Measurements from ENCODE around the gene TMEM232.

The TMEM232 gene

DNA sequence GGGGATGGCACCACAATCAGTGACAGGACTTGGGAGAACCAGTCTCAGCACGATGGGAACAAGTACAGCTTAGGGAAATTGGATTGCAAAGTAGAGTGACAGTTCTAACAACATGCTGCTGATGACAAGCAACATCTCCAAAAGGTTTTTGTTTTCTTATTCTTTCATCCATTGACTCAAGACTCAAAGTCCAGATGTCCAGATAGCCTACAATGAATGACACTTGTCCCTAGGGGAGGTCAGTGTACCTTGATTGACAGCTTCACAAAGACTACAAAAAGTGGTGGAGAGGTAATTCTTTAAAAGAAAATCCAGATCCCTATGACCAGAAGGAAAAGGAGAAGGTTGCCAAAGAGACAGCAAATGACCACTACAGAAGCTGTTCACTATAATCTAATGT lies 323.9 kb downstream of the TMEM232 start:
- Histone ChIP-seq H3K36me3 (ENCODE audit: control insufficient read depth in 1 of 2, insufficient read depth in 2 of 2, low read depth in 1 of 2, low read length in 2 of 2) (no peaks in the 10 kb centered on the region), H4K8ac (ENCODE audit: low read length) (no peak overlapping the region), H2BK120ac (ENCODE audit: low read depth, low read length) (no peak overlapping the region), H2BK15ac (ENCODE audit: low read depth, poor library complexity, severe bottlenecking) (no peak overlapping the region), H3K27ac (ENCODE audit: low read length, poor library complexity, severe bottlenecking) (no peak overlapping the region), H3K79me1 (replicated peaks; ENCODE audit: low read length, poor library complexity, severe bottlenecking) (no peaks in the 10 kb centered on the region), H3K4me1 (ENCODE audit: control insufficient read depth, insufficient read depth, low read depth, low read length) (no peaks in the 10 kb centered on the region), H3K4me3 (ENCODE audit: insufficient read depth in 1 of 2, low read depth in 1 of 2, low read length in 2 of 2) (no peak overlapping the region), H2AFZ (ENCODE audit: low read depth, low read length) (no peak overlapping the region), H3K9me3 (ENCODE audit: control insufficient read depth, low read length) (no peaks in the 10 kb centered on the region), H3K9ac (ENCODE audit: low read length) (no peak overlapping the region), H3K4ac (ENCODE audit: low read depth in 1 of 2, low read length in 2 of 2) (peak overlapping the region in 1 of 2 experiments; percentile 37), H2BK12ac (ENCODE audit: low read length in 2 of 2) (no peak overlapping the region), H2AK5ac (ENCODE audit: low read length, severe bottlenecking) (no peak overlapping the region), H4K91ac (ENCODE audit: low read length) (no peak overlapping the region), H3K18ac (ENCODE audit: low read depth in 1 of 2, low read length in 2 of 2) (no peak overlapping the region), H3K14ac (ENCODE audit: low read length in 2 of 2) (no peak overlapping the region), H3K27me3 (ENCODE audit: control insufficient read depth in 1 of 2, insufficient read depth in 1 of 2, low read length in 2 of 2) (no peaks in the 10 kb centered on the region), H2BK5ac (ENCODE audit: low read depth, low read length, poor library complexity, severe bottlenecking) (no peak overlapping the region), H3K23ac (ENCODE audit: low read length in 2 of 2) (no peak overlapping the region), H3K4me2 (ENCODE audit: low read length, poor library complexity, severe bottlenecking) (no peak overlapping the region)
- 62% methylated on average over 1 of the region's 1 CpG for WGBS
- DNase-seq = no peak

- H4K8ac ChIP-seq (ENCODE audit: low read length) = no peak overlapping the region
- no peak overlapping the region for H3K18ac ChIP-seq (ENCODE audit: low read depth in 1 of 2, low read length in 2 of 2)
- no peaks in the 10 kb centered on the region for H3K79me1 ChIP-seq (replicated peaks; ENCODE audit: low read length, poor library complexity, severe bottlenecking)
- 51% methylated on average over 3 of the region's 4 CpGs for WGBS
- H3K4me2 ChIP-seq (ENCODE audit: low read length, poor library complexity, severe bottlenecking) = no peak overlapping the region
- no peak overlapping the region for H3K14ac ChIP-seq (ENCODE audit: low read length in 2 of 2)
- no peak overlapping the region for H2AK5ac ChIP-seq (ENCODE audit: low read length, severe bottlenecking)
- no peak overlapping the region for H3K4ac ChIP-seq (ENCODE audit: low read depth in 1 of 2, low read length in 2 of 2)
- no peak overlapping the region for H3K27ac ChIP-seq (ENCODE audit: low read length, poor library complexity, severe bottlenecking)
- peak; percentile 67 for DNase-seq
- no peak overlapping the region for H4K91ac ChIP-seq (ENCODE audit: low read length)
- H3K23ac ChIP-seq (ENCODE audit: low read length in 2 of 2) = no peak overlapping the region
- no peak overlapping the region for H3K9ac ChIP-seq (ENCODE audit: low read length)
- H2BK15ac ChIP-seq (ENCODE audit: low read depth, poor library complexity, severe bottlenecking) = no peak overlapping the region
- H2BK120ac ChIP-seq (ENCODE audit: low read depth, low read length) = no peak overlapping the region
- H3K27me3 ChIP-seq (ENCODE audit: control insufficient read depth in 1 of 2, insufficient read depth in 1 of 2, low read length in 2 of 2) = no peaks in the 10 kb centered on the region
- no peaks in the 10 kb centered on the region for H3K4me1 ChIP-seq (ENCODE audit: control insufficient read depth, insufficient read depth, low read depth, low read length)
- no peak overlapping the region for H2BK12ac ChIP-seq (ENCODE audit: low read length in 2 of 2)
- H2AFZ ChIP-seq (ENCODE audit: low read depth, low read length) = no peak overlapping the region
- H3K4me3 ChIP-seq (ENCODE audit: insufficient read depth in 1 of 2, low read depth in 1 of 2, low read length in 2 of 2) = no peak overlapping the region
- H3K36me3 ChIP-seq (ENCODE audit: control insufficient read depth in 1 of 2, insufficient read depth in 2 of 2, low read depth in 1 of 2, low read length in 2 of 2) = no peaks in the 10 kb centered on the region
- H2BK5ac ChIP-seq (ENCODE audit: low read depth, low read length, poor library complexity, severe bottlenecking) = no peak overlapping the region
- no peaks in the 10 kb centered on the region for H3K9me3 ChIP-seq (ENCODE audit: control insufficient read depth, low read length)
Measured at GRCh38 chr5:110401881-110402280, 324.6 kb downstream of the TMEM232 start.

- no peak overlapping the region for H3K4ac ChIP-seq (ENCODE audit: low read depth in 1 of 2, low read length in 2 of 2)
- no peak overlapping the region for H3K4me2 ChIP-seq (ENCODE audit: low read length, poor library complexity, severe bottlenecking)
- H3K14ac ChIP-seq (ENCODE audit: low read length in 2 of 2) = no peak overlapping the region
- no peak overlapping the region for H4K8ac ChIP-seq (ENCODE audit: low read length)
- no peak overlapping the region for H3K27ac ChIP-seq (ENCODE audit: low read length, poor library complexity, severe bottlenecking)
- H3K36me3 ChIP-seq (ENCODE audit: control insufficient read depth in 1 of 2, insufficient read depth in 2 of 2, low read depth in 1 of 2, low read length in 2 of 2) = no peaks in the 10 kb centered on the region
- DNase-seq = no peak
- H3K4me3 ChIP-seq (ENCODE audit: insufficient read depth in 1 of 2, low read depth in 1 of 2, low read length in 2 of 2) = no peak overlapping the region
- no peak overlapping the region for H2BK15ac ChIP-seq (ENCODE audit: low read depth, poor library complexity, severe bottlenecking)
- no peak overlapping the region for H3K9ac ChIP-seq (ENCODE audit: low read length)
- H3K27me3 ChIP-seq (ENCODE audit: control insufficient read depth in 1 of 2, insufficient read depth in 1 of 2, low read length in 2 of 2) = no peaks in the 10 kb centered on the region
- no peak overlapping the region for H2BK120ac ChIP-seq (ENCODE audit: low read depth, low read length)
- no peak overlapping the region for H4K91ac ChIP-seq (ENCODE audit: low read length)
- H3K9me3 ChIP-seq (ENCODE audit: control insufficient read depth, low read length) = no peaks in the 10 kb centered on the region
- no peak overlapping the region for H2AK5ac ChIP-seq (ENCODE audit: low read length, severe bottlenecking)
- no peak overlapping the region for H2BK12ac ChIP-seq (ENCODE audit: low read length in 2 of 2)
- no peak overlapping the region for H2AFZ ChIP-seq (ENCODE audit: low read depth, low read length)
- H2BK5ac ChIP-seq (ENCODE audit: low read depth, low read length, poor library complexity, severe bottlenecking) = no peak overlapping the region
- WGBS = no CpG with 5 or more reads among the region's 2 CpGs
- no peaks in the 10 kb centered on the region for H3K79me1 ChIP-seq (replicated peaks; ENCODE audit: low read length, poor library complexity, severe bottlenecking)
- no peak overlapping the region for H3K23ac ChIP-seq (ENCODE audit: low read length in 2 of 2)
- no peaks in the 10 kb centered on the region for H3K4me1 ChIP-seq (ENCODE audit: control insufficient read depth, insufficient read depth, low read depth, low read length)
- no peak overlapping the region for H3K18ac ChIP-seq (ENCODE audit: low read depth in 1 of 2, low read length in 2 of 2)
Measured at GRCh38 chr5:110398951-110399350, 327.5 kb downstream of the TMEM232 start.

GRCh38 chr5:110397281-110397680 lies 329.2 kb downstream of the TMEM232 start:
- H2BK120ac ChIP-seq (ENCODE audit: low read depth, low read length) = no peak overlapping the region
- H3K4me1 ChIP-seq (ENCODE audit: control insufficient read depth, insufficient read depth, low read depth, low read length) = no peaks in the 10 kb centered on the region
- H2BK5ac ChIP-seq (ENCODE audit: low read depth, low read length, poor library complexity, severe bottlenecking) = no peak overlapping the region
- no peaks in the 10 kb centered on the region for H3K79me1 ChIP-seq (replicated peaks; ENCODE audit: low read length, poor library complexity, severe bottlenecking)
- no peak overlapping the region for H2AK5ac ChIP-seq (ENCODE audit: low read length, severe bottlenecking)
- H4K91ac ChIP-seq (ENCODE audit: low read length) = no peak overlapping the region
- no peaks in the 10 kb centered on the region for H3K27me3 ChIP-seq (ENCODE audit: control insufficient read depth in 1 of 2, insufficient read depth in 1 of 2, low read length in 2 of 2)
- H3K14ac ChIP-seq (ENCODE audit: low read length in 2 of 2) = no peak overlapping the region
- no peak overlapping the region for H3K27ac ChIP-seq (ENCODE audit: low read length, poor library complexity, severe bottlenecking)
- DNase-seq = no peak
- no peak overlapping the region for H2BK12ac ChIP-seq (ENCODE audit: low read length in 2 of 2)
- no peaks in the 10 kb centered on the region for H3K36me3 ChIP-seq (ENCODE audit: control insufficient read depth in 1 of 2, insufficient read depth in 2 of 2, low read depth in 1 of 2, low read length in 2 of 2)
- no peak overlapping the region for H3K9ac ChIP-seq (ENCODE audit: low read length)
- no peak overlapping the region for H3K4me3 ChIP-seq (ENCODE audit: insufficient read depth in 1 of 2, low read depth in 1 of 2, low read length in 2 of 2)
- H3K18ac ChIP-seq (ENCODE audit: low read depth in 1 of 2, low read length in 2 of 2) = no peak overlapping the region
- no CpG with 5 or more reads among the region's 1 CpG for WGBS
- no peak overlapping the region for H2AFZ ChIP-seq (ENCODE audit: low read depth, low read length)
- H3K4me2 ChIP-seq (ENCODE audit: low read length, poor library complexity, severe bottlenecking) = no peak overlapping the region
- H3K9me3 ChIP-seq (ENCODE audit: control insufficient read depth, low read length) = no peaks in the 10 kb centered on the region
- no peak overlapping the region for H3K23ac ChIP-seq (ENCODE audit: low read length in 2 of 2)
- no peak overlapping the region for H2BK15ac ChIP-seq (ENCODE audit: low read depth, poor library complexity, severe bottlenecking)
- H3K4ac ChIP-seq (ENCODE audit: low read depth in 1 of 2, low read length in 2 of 2) = no peak overlapping the region
- H4K8ac ChIP-seq (ENCODE audit: low read length) = no peak overlapping the region
